Upper lobe of left lung (tissue), 4 donors: Measurements from ENCODE around the gene PRKN.

Experiments used
- CTCF ChIP-seq, 6 experiments: fragments of 450-650 bp in 4 of 6; fragments of 200-600 bp in 2 of 6; sonication (generic) in 2 of 6; IDR thresholded peaks; one replicate each; pipeline ENCODE4 v1.5.1; 2016 to 2019; ENCODE audit warnings: antibody characterized with exemption in 6 of 6
- EP300 ChIP-seq, 4 donors: sonication (generic); formaldehyde crosslinking; IDR thresholded peaks; one replicate each; pipeline ENCODE4 v1.5.1; 2017; ENCODE audit warnings: antibody characterized with exemption in 4 of 4, control low read depth in 2 of 4
- POLR2A ChIP-seq, 4 donors: fragments of 450-650 bp; IDR thresholded peaks; one replicate each; pipeline ENCODE4 v1.5.1; 2016 to 2017; ENCODE audit warnings: antibody characterized with exemption in 4 of 4, mild to moderate bottlenecking in 2 of 4
- POLR2AphosphoS5 ChIP-seq, 2 donors: sonication (generic); formaldehyde crosslinking; IDR thresholded peaks; one replicate each; pipeline ENCODE4 v1.5.1; 2017; ENCODE audit warnings: antibody characterized with exemption in 2 of 2

- no peak for TF ChIP-seq CTCF (IDR thresholded peaks at IDR 0.05)
- TF ChIP-seq POLR2AphosphoS5 (IDR thresholded peaks at IDR 0.05) = no peak
- no peak for TF ChIP-seq POLR2A (IDR thresholded peaks at IDR 0.05)
- TF ChIP-seq EP300 (IDR thresholded peaks at IDR 0.05) = no peak
These were observed 259.2 kb downstream of the PRKN start for GRCh38 chr6:162468326-162468725.
